GM12878 (cell line): ENCODE results near the gene TSPAN16. TPM values are rescaled to one million over a fixed set of nuclear protein-coding genes. Genes with fewer than 3 reads are reported as not detected.

ENCODE experiments used
- BHLHE40 ChIP-seq, 2 experiments: fragments of 450-650 bp in 1 of 2; IDR thresholded peaks; 2 replicates each; pipeline ENCODE4 v1.6.1; 2011 to 2017; ENCODE audit warnings: low read depth in 2 of 2, borderline replicate concordance in 1 of 2, improper control_type of control experiment in 1 of 2, low read length in 1 of 2, mild to moderate bottlenecking in 1 of 2
- CHD1 ChIP-seq: IDR thresholded peaks from 2 replicates; pipeline ENCODE4 v1.6.1; 2012; ENCODE audit warnings: low read depth, low read length, improper control_type of control experiment
- CREM ChIP-seq: IDR thresholded peaks from 2 replicates; pipeline ENCODE4 v1.6.1; 2014; ENCODE audit warnings: antibody characterized with exemption, low read depth
- DPF2 ChIP-seq: fragments of 450-650 bp; IDR thresholded peaks from 2 replicates; pipeline ENCODE4 v1.6.1; 2017; ENCODE audit warnings: mild to moderate bottlenecking
- E4F1 ChIP-seq: fragments of 450-650 bp; IDR thresholded peaks from 2 replicates; pipeline ENCODE4 v1.6.1; 2018; ENCODE audit warnings: borderline replicate concordance, mild to moderate bottlenecking; ENCODE audit not compliant: partially characterized antibody
- EGR1 ChIP-seq, 2 experiments: IDR thresholded peaks; 1 replicate in 1 of 2; 2 replicates in 1 of 2; pipeline ENCODE4 v1.6.1; 2011 to 2012; ENCODE audit warnings: low read depth in 2 of 2, low read length in 2 of 2, borderline replicate concordance in 1 of 2, mild to moderate bottlenecking in 1 of 2, moderate library complexity in 1 of 2
- FOXM1 ChIP-seq: IDR thresholded peaks from 2 replicates; pipeline ENCODE4 v1.6.1; 2012; ENCODE audit warnings: low read depth, mild to moderate bottlenecking, inconsistent platforms, low read length, moderate library complexity
- HDGF ChIP-seq: fragments of 450-650 bp; IDR thresholded peaks from 2 replicates; pipeline ENCODE4 v1.6.1; 2016; ENCODE audit warnings: antibody characterized with exemption
- IRF5 ChIP-seq: fragments of 450-650 bp; IDR thresholded peaks from 2 replicates; pipeline ENCODE4 v1.6.1; 2017; ENCODE audit warnings: borderline replicate concordance
- MEF2B ChIP-seq: fragments of 450-650 bp; IDR thresholded peaks from 2 replicates; pipeline ENCODE4 v1.6.1; 2018; ENCODE audit warnings: mild to moderate bottlenecking, moderate library complexity; ENCODE audit not compliant: partially characterized antibody, poor library complexity, severe bottlenecking
- MYC ChIP-seq: IDR thresholded peaks from 2 replicates; pipeline ENCODE4 v1.6.1; 2011; ENCODE audit warnings: mild to moderate bottlenecking, low read length, moderate library complexity, inconsistent platforms; ENCODE audit not compliant: insufficient read depth, insufficient replicate concordance, insufficient read length, severe bottlenecking
- NBN ChIP-seq: fragments of 450-650 bp; IDR thresholded peaks from 2 replicates; pipeline ENCODE4 v1.6.1; 2016
- PML ChIP-seq: IDR thresholded peaks from 2 replicates; pipeline ENCODE4 v1.6.1; 2012; ENCODE audit warnings: low read length, inconsistent platforms
- POLR2AphosphoS2 ChIP-seq: IDR thresholded peaks from 2 replicates; pipeline ENCODE4 v1.6.1; 2011; ENCODE audit warnings: low read depth, mild to moderate bottlenecking, low read length, improper control_type of control experiment, moderate library complexity
- RELA ChIP-seq: fragments of 450-650 bp; IDR thresholded peaks from 2 replicates; pipeline ENCODE4 v1.8.0; 2014; ENCODE audit warnings: borderline replicate concordance; ENCODE audit not compliant: partially characterized antibody
- SIN3A ChIP-seq: IDR thresholded peaks from 2 replicates; pipeline ENCODE4 v1.6.1; 2012; ENCODE audit warnings: low read depth, low read length, improper control_type of control experiment
- SMARCA5 ChIP-seq: fragments of 450-650 bp; IDR thresholded peaks from 2 replicates; pipeline ENCODE4 v1.6.1; 2017; ENCODE audit warnings: mild to moderate bottlenecking
- USF1 ChIP-seq: IDR thresholded peaks from 2 replicates; pipeline ENCODE4 v1.6.1; 2011; ENCODE audit warnings: borderline replicate concordance, low read depth, mild to moderate bottlenecking, moderate library complexity, mixed read lengths, low read length; ENCODE audit not compliant: insufficient read depth; ENCODE audit errors: extremely low read length
- ZBTB4 ChIP-seq: fragments of 450-650 bp; formaldehyde crosslinking; IDR thresholded peaks from 2 replicates; pipeline ENCODE4 v1.4.0; 2022; ENCODE audit warnings: mild to moderate bottlenecking, moderate library complexity
- polyA plus RNA-seq, 11 experiments: library from polyadenylated mRNA; depleted of rRNA in 4 of 11; unstranded in 6 of 11; stranded (reverse) in 5 of 11; fragments of >200 nt; fragmentation: Nextera tagmentation in 4 of 11; fragmentation: Illumina TruSeq in 1 of 11; extraction: Ambion mirVana in 4 of 11; extraction: Trizol in 1 of 11; gene quantifications; 1 replicate in 1 of 11; 2 replicates in 10 of 11; pipeline versions ENCODE4 v1.2.1 to v1.2.3, GENCODE V29; 2011 to 2016; ENCODE audit warnings: inconsistent platforms in 2 of 11, missing spikeins in 2 of 11, low read depth in 1 of 11
- total RNA-seq, 4 experiments: library from RNA; depleted of rRNA in 3 of 4; stranded (reverse); fragments of >200 nt in 3 of 4; fragmentation: Illumina TruSeq in 1 of 4; extraction: Trizol in 1 of 4; gene quantifications; 2 replicates each; pipeline versions ENCODE4 v1.2.1 to v1.2.3, GENCODE V29; 2013 to 2021

The TSPAN16 gene
- total and polyA plus RNA-seq, 10 of the 15 experiments (the other 5 are each of a cell fraction or from before 2014, with no cell fraction given), result not detected

GRCh38 chr19:11346104-11346940 is 50.4 kb downstream of the TSPAN16 start, which contains the start of the genes CCDC159 and TMEM205 (continued):
- TF ChIP-seq E4F1 (peak; percentile 28), SIN3A (no peak), CREM (peak; percentile 92), CHD1 (no peak), RELA (peak; percentile 80), MEF2B (peak; percentile 14), BHLHE40 (IDR thresholded peaks at IDR 0.05; ENCODE audit: borderline replicate concordance in 1 of 2, low read depth in 2 of 2, low read length in 1 of 2) (no peak), NBN (peak; percentile 29; the same call in 1 of the 2 replicates), SMARCA5 (peak; percentile 61; the same call in 1 of the 2 replicates), USF1 (no peak), POLR2AphosphoS2 (no peak), FOXM1 (no peak), DPF2 (peak; percentile 13; the same call in 1 of the 2 replicates), MYC (no peak), IRF5 (no peak), EGR1 (IDR thresholded peaks at IDR 0.05; ENCODE audit: borderline replicate concordance in 1 of 2, low read depth in 2 of 2, low read length in 2 of 2) (peak in 1 of 2 experiments; percentile 58; a peak in 1 of 3 replicates), ZBTB4 (CRISPR knock-in tag) (no peak), PML (no peak), HDGF (no peak)
